HG03097 (cell line): ENCODE measurements around the gene PLCD1.

Source experiments
- ATAC-seq: cut with Tn5 transposase; IDR thresholded peaks from one replicate; pipeline ENCODE4 v1.9.1; 2021; ENCODE audit not compliant: unreplicated experiment, low FRiP score

PLCD1 gene

DNA sequence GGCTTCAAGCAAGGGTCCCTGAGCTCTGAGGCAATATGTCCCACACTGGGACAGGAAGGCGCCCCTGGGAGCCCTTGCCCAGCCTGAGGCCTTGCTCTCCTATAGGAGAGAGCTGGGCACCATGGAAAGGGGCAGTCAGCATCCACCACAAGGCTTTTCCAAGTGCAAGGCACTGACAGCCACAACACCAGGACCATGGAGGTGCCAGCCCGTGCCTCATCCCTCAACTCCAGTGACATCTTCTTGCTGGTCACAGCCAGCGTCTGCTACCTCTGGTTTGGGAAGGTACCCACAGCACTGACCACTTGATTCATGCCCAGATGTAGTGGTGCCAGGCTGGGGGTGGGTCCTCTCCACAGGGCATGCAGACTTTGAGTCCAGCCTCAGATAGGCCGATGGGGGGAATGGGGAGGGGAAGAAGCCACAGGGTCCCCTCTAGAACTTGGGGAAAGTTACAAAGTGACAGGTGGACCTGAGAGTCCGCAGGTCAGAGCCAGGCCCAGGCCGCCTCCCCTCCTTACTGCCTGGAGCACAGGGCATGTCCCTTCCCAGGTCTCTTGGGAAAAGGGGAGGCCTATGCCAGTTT lies 27.1 kb downstream of the PLCD1 start:
- no peak for ATAC-seq

DNA sequence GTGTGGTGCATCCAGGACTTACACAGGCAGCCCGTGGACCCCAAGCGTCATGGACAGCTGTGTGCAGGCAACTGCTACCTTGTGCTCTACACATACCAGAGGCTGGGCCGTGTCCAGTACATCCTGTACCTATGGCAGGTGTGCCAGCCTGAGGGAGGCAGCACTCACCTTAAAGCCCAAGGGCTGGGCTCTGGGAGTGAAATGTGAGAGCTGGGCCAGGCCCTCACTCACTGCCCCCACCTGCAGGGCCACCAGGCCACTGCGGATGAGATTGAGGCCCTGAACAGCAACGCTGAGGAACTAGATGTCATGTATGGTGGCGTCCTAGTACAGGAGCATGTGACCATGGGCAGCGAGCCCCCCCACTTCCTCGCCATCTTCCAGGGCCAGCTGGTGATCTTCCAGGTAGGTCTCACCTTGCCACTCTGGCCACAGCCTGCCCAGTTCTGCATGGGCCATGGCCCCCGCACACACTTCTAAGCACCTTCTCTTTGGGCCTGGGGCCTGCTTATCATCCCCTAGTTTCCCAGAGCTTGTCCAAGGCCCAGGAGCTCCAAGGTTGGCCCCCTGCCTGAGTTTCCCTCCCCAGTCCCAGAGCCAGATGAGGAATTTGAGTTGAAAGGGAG lies 27.9 kb downstream of the PLCD1 start:
- no peak for ATAC-seq

DNA sequence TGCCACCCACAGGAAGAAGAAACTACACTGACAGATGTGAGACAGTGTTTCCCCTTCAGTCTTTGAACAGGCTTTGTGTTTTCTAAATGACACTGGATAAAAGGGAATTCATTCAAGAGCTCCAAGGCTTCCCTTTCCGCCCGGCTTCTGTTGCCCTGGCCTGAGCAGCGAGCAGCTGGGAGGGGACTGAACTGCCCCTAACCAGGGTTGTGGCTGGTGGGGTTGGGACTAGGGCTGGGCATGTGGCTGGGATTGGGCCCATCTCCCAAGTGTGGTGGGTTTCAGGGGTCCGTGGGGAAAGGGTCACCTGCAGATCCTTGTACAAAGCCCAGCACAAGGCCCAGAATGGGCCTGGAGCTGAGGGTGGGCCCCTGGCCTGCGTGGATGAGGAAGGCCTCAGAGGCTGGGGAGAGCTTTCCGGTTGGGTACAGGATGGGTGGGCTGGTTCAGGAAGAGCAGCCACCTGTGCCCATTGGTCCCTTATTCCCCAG lies 28.4 kb downstream of the PLCD1 start:
- no peak for ATAC-seq

DNA sequence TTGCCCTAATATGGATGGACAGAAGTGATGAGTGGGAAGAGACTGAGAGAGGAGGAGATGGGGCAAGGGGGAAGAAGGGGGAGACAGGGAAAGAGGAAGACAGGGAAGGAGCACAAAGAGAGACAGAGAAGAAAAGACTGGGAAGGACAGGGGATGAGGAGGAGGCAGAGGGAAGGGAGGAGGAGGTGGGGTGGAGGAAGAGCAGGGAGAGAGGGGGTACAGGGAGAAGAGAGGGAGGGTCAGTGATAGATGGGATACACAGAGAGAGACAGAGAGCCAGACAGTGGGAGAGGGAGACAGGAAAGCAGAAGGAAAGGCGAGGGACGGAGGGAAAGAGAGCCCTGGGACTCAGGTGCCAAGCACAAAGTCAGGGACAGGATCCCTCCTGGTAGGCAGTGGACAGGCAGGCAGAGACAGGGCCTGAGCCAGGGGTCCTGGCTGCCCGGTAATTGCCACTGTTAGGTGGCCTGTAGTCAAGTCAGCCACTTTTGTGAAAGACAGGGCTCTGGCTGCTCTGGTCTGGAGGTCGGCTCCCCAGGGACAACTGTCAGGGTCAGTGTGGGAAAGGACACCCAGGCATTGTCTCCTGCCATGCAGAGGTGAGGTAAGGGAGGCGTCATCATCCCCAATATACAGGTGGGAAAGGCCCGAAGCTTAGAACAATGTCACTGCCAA lies 29.1 kb downstream of the PLCD1 start:
- no peak for ATAC-seq

DNA sequence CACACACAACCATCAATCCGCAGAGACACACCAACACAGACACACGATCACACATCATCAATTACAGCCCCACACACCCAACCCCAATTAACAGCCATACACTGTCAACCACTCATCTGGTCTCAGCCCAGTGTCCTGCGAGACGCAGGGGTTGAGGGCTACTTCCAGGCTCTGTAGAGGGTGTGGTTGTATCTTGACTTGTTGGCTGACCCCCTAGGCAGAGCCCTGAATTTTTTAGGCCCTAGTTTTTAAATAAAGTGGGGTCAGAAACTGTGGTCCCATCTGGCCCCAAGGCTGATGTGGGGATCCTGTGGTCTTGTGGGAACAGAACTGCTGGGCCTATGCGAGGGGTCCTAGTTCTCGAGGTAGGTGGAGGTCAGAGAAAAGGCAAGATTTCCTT lies 29.6 kb downstream of the PLCD1 start:
- ATAC-seq: no peak

DNA sequence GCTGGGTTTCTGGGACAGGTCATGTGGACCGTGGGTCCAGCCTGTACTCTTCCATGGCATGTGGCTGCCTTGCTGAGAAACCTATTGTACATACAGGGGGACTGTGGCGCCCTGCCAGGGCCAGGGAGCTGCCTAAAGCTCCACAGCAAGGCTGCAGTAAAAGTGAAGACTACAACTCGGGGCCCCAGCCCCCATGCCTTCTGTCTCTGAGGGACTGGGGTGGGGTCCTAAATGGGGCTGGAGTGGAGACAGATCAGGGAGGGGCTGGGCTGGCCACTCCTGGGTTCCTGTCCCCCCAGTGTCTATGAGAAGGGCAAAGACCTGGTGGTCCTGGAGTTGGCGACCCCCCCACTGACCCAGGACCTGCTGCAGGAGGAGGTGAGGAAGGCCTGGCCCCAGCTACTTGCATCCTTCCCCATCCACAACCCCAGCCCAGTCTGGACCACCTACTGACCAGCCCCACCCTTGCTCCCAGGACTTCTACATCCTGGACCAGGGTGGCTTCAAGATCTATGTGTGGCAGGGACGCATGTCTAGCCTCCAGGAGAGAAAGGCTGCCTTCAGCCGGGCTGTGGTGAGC lies 31.6 kb downstream of the PLCD1 start:
- ATAC-seq: no peak

DNA sequence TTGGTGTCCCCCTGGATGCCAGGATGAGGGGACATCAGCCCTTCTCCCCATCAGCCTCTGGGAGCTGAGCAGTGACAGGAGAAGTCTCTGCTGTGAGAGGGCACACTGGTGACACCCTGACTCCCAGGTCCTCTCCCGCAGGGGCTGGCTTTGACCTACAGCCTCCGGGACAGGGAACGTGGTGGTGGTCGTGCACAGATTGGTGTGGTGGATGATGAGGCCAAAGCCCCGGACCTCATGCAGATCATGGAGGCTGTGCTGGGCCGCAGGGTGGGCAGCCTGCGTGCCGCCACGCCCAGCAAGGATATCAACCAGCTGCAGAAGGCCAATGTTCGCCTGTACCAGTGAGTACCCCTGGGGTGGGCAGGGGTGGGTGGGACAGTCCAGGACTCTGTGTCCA lies 32.1 kb downstream of the PLCD1 start:
- ATAC-seq: no peak

DNA sequence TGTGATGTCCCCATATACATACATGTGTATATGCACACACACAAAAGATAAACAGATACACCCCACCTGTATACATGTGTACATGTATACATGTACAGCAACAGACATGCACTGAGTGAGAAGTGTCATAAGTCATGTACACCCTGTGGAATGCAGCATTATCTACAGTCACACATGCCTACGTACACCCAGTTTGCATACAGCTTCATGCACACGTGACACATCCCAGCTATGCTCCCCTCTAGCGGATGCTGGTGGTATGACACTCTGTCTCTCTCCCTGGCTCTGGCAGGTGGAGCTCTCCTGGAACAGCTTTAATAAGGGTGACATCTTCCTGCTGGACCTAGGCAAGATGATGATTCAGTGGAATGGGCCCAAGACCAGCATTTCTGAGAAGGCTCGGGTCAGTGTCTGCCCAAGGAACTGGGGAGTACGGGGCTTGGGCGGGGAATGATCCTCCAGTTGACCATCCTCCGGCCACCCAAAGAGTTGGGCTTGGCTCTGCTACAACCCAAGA lies 32.6 kb downstream of the PLCD1 start:
- ATAC-seq: peak; percentile 51

DNA sequence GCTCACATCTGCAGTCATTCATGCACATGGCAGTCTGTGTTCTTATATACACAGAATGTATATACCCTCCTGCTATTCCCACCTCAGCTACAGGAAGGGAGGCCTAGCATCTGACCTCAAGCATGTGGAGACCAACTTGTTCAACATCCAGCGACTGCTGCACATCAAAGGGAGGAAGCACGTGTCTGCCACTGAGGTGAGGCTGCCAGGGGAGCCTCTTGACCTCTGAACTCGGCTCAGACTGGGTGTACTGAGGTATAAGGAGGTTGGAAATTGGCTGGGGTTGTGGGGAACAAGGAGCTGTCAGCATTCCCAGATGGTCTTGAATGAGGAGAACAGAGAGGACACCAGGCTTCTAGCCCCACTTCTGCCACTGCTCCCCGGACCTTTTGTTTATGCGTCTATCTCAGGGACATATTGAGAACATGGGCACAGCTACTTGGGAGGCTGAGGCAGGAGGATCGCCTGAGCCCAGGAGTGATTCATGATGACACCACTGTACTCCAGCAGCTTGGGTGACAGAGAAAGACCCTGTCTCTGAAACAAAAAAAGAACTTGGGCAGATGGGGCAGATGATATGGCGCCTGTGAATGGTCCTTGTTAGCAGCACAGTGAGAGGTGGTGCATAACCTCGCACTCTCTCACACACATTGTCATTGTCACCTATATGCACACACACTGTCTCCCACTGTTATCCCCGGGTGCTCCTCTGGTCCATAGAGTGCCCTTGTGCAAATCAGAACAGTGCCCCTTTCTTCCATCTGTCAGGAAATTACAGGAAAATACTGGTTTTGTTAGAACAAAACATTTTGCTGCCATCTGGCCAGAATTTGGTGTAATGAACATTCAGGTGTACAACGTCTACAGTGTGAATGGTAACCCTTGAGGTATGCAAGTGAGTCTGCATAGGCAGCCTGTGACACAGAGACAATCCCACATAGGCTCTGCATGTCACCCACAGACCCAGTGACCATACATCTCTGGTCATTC lies 33.5 kb downstream of the PLCD1 start:
- ATAC-seq: no peak

DNA sequence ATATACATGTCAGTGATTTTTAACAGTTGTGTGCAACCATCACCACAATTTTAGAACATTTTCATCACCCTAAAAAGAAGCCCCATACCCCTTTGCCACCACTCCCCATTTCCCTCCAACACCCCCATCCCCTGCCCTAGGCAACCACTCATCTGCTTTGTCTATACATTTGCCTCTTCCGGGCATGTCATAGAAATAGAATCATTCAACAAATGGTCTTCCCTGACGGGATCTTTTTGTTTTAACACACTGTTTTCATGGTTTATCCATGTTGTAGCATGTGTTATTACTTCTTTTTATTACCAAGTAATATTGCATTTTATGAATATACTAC lies 34.8 kb downstream of the PLCD1 start:
- no peak for ATAC-seq

DNA sequence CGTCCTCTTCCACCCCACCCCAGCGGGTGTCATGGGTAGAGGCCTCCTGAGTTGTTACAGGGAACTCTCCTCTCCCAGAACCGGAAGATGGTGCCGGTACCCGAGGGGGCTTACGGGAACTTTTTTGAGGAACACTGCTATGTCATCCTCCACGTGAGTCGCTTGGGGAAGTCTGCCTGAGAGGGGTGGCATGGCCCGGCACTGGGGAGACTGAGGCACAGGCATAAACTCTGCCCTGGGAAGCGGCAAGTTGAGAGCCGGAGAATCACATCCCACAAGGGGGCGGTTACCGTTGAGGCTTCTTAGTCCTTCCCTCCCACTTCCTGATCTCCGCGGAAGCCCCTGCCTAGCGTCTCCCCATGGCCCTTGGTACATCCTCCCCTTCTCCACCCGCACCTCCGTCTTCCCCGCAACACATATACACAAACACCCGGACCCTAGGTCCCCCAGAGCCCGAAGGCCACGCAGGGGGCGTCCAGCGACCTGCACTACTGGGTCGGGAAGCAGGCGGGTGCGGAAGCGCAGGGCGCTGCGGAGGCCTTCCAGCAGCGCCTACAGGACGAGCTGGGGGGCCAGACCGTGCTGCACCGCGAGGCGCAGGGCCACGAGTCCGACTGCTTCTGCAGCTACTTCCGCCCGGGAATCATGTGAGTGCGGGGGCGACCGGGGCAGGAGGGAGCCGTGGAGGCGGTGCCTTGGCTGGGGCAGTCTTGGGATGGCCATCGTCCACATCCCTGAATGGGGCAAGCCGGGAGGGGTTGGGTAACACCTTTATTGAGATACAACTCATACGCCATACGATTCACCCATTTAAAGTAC lies 35.4 kb downstream of the PLCD1 start:
- ATAC-seq: peak; percentile 36

DNA sequence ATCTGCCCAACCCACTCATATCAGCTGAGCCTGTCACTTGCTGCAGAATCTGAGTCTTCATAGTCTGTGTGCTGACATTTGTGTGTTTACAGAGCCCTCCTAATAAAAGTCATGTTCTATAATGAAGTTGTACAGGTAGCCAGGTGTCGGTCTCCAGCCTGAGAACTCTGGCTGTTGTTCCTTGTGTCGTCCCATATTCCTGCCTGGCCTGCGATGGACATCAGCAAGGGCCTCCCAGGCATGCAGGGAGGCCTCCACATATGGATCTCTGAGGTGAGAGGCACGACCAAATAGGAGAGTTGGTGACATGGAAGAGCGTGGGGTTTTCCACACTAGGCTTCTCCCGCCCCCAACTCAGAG lies 36.0 kb downstream of the PLCD1 start:
- ATAC-seq: no peak

DNA sequence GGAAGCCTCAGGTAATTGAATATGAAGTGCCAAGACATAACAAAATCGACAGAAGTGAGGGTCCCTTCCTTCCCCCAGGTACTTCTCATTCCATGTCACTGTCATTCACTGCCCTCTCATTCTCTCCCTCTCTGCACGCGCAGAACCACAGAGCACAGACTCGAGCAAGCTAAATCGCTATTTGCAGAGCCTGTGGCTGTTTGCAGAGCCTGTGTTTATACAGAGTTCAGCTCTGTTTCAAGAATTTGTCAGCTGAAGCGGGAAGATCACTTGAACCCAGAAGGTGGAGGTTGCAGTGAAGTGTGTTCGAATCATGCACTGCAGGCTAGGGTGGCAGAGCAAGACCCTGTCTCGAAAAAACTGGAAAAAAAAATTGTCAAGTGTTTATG lies 36.4 kb downstream of the PLCD1 start:
- no peak for ATAC-seq

DNA sequence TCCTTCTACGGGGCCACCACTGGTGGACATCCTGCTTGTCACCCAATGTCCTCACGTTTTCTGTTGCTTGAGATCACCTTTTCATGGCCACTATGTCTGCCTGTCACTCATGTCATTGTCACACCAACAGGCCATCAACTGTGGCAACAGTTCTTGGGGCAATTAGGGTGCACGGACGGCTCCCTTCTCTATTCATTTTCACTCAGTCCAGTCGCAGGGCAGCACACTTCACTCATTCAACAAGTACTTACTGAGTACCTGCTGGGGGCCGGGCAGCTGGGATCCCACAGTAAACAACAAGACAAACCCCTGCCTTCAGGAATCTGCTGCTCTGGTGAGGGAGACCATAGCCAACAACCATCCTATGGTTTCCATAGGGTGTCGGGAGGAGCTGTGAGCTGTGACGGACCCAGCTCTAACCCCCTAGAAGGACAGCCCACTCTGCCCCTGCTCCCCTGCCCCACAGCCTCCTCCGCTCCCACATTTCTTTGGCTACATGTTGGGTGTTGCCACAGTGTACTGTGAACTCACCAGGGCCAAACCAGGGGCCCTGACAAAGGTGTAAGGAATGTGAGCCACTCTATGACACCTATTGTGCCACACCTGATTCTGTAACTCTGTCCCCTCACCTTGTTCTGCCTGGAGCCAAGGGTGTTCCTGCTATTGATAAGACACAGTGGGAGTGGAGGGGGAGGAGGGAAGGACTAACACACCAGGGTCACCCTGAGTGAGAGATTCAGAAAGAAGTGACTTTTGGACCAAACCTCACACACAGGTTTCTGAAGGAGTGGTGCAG lies 37.0 kb downstream of the PLCD1 start:
- ATAC-seq: no peak

DNA sequence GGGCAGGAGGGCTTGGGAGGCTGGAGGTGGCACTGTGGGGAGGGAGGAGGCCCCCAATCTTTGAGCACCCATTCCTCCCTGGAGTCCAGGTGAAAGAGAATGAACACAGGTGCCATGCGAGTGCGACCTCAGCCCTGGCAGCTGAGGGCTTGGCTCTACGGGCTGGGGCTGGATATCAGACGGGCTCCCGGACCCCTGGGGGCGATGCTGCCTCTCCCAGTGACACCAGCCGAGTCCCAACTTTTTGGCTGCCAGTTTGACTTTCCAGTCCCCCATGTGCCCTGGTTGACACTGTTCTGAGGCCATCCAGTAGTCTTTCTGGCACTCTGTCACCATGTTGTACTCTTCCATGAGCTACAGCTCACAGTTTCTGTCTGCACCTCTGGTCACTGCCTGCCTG lies 37.6 kb downstream of the PLCD1 start:
- no peak for ATAC-seq

DNA sequence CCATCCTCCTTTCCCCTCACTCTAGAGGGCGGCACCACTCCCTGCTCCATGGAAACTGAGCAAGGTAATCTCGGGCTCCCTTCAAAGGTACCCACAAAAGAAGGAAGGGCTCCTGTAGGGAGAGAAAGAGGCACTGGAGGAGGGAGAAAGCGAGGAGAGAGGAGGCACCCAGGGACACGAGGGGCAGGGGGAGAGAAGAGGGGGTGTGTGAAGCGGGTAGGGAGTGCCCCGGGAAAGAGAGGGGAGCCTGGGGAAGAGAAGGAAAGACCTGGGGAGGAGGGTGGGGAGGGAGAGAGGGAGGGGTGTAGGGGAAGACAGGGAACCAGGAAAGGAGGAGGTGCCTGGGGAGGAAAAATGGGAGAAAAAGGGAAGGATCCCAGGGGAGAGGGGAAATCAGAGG lies 38.3 kb downstream of the PLCD1 start:
- no peak for ATAC-seq

DNA sequence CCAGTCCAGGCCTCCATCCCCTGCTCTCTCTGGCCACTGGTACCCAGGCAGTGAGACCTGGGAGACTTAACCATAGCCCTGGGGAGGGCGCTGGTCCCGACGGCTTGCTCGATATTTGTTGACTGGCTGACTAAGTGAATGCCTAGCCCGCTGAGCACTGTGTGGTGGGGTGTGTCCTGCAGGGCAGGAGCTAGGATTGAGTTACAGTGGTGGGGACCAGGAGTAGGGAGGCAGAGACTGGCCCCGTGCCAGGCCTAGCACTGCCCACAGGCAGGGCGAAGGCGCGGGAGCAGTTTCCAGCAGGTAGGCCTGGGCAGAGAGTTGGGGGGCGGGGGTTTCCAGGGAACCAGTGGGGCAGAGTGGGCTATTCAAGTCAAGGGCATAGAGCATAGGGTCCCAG lies 38.9 kb downstream of the PLCD1 start, which contains the start of gene VILL:
TSS of gene VILL (plus strand) at position 260 of the 400 bp plus-strand sequence. CDS start 2,887 bp downstream, outside the sequence.
- no peak for ATAC-seq

DNA sequence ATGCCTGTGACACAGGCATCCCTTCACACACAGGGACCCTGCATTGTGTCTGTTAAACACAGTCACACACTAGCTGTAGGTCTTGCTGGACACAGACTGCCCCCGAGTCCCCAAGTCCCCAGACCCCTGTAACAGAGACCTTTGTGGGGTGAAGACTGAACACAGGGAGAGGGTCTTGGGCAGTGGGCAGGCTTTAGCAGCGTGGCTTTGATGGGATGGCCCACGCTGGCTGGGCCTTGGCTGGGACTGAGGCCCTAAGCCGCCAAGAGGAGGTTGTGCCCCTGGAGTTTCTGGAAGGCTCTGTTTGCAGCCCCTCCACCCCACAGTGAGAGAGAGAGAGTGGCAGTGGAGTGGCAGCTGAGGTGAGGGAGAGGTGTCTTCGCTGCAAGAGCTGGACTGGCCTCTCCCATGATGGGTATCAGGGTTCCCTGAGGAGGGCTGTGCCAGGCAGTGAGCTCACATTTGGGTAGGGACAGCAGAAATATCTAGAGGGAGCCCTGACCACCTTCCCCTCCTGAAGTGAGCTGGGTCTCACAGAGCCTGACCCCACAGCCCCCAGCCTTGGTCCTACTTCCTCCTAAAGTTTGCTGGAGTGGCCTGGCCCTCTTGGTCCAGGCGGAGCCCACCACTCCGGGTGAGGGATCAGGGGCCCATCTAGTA lies 39.5 kb downstream of the PLCD1 start:
- ATAC-seq: no peak
